Measurements from ENCODE around the gene CUBN.

The CUBN gene

GRCh38 chr10:16916496-16916895 is 213.1 kb downstream of the CUBN start:
- DNase-seq (ENCODE audit: low spot score), result no peak

GRCh38 chr10:16915300-16915699 is 214.3 kb downstream of the CUBN start:
- DNase-seq (ENCODE audit: low spot score), result no peak

- DNase-seq (ENCODE audit: low spot score), result no peak
Measured at GRCh38 chr10:16913266-16913665, 216.3 kb downstream of the CUBN start.

- no peak for DNase-seq (ENCODE audit: low spot score)
Measured at GRCh38 chr10:16910793-16911164, 218.8 kb downstream of the CUBN start.

GRCh38 chr10:16909961-16910792 is 219.4 kb downstream of the CUBN start:
- no peak for DNase-seq (ENCODE audit: low spot score)

- DNase-seq (ENCODE audit: low spot score), result no peak
Measured at GRCh38 chr10:16909271-16909767, 220.3 kb downstream of the CUBN start.

DNA sequence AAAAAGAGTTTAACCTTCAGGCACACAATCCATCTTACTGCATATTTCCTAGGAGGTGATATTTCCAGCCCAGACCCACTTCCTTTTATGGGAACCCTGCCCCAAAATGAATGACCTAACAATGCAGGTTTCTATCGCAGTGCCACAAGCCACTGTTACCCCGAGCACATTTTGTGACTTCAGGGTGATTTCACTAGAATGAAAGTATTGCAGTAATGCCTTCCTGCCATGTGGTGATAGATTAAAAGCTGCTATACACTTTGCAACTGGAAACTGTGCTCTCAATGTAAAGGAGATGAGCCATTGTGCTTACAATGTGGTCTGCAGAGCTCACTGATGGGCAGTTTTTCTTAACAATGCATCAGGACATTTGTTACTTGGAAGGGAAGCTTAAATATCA is 221.9 kb downstream of the CUBN start:
- no peak for DNase-seq (ENCODE audit: low spot score)

DNA sequence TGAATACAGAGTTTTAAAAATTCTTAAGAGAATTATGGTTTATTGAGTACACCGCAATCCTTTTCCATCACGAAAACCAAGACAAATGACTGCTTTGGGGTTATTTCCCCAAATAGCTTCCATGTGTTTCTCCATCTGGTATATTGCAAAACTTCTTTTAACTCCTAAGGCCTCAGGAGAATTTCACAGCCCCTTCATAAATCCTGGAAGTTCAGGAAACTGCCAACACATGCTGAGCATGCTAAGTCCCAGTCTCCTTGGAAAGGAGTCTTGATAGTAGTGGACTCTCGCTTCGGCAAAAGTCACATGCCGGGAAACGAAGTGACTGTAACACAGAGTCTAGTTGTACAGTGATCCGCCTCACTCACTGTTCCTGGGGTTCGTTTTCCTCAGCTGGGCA is 224.3 kb downstream of the CUBN start:
- no peak for DNase-seq (ENCODE audit: low spot score)

- no peak for DNase-seq (ENCODE audit: low spot score)
Measured at GRCh38 chr10:16904639-16905061, 225.0 kb downstream of the CUBN start.

DNA sequence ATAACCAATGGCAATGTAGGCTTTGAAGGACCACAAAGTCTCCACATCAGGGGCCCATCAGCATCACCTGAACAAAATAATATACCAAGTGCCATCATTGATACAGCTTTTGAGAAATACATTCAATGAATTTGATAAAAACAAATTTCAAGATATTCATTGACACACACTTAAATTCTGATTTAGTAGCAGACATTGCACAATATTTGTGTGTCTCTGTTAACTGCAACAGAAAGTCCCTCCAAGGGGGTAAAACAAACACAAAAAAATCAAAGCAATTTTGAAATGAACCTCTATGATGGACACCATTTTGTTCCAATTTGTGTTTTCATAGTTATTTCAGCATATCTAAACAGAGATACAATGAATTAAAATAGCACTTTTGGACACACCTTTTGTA is 225.6 kb downstream of the CUBN start:
- no peak for DNase-seq (ENCODE audit: low spot score)

- peak; percentile 52 for DNase-seq (ENCODE audit: low spot score)
Measured at GRCh38 chr10:16902606-16903005, 227.0 kb downstream of the CUBN start.

DNA sequence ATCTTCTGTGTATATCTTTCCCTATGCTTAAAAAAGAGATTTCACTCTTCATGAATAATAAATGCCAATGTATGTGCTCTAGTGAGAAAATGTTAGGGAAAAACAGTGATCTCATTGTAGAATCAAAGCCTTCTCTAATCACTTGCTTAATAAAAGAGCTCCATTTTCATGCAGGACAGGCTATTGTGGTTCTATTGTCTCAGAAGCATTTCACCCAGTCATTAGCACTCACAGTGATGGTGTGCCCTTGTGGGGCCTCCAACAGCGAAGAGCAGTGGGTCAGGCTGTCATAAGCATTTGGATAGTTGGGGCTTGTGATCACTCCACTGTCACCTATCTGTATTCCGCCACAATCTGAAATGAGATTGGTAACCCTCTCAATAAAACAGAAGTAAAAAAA is 228.5 kb downstream of the CUBN start:
- no peak for DNase-seq (ENCODE audit: low spot score)

DNA sequence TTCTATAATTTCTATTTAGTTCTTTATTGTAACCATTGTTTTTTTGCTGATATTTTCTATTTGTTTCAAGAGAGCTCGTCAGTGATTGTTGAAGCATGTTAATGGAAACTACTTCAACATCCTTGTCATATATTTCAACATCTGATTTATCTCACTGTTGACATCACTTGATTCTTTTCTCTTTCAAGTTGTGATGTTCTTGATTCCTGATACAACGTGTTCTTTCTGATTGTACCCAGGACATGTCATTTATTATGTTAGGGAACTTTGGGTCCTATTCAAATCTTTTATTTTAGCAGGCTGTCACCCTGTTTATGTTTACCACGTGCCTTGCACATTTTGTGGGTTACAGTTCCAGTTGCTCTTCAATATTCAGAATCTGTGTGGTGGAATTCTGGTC is 232.6 kb downstream of the CUBN start:
- no peak for DNase-seq (ENCODE audit: low spot score)

DNA sequence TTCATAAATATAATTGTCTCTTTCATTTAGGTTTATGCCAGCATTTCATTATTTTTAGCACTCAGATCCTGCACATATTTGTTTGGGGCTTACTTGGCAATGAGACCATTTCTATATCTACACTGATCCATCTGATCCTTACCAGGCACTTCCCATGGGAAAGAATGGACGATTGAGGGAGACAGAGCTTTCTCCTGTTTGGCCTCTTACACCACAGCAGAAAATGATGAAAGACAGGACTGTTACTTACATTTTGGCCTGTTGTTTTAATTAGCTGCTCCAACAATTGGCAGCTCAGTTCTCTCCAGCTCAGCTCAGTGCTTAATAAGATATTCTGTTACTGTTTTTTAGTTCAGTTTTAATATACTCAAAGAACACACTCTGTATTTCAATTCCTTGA is 234.8 kb downstream of the CUBN start:
- no peak for DNase-seq (ENCODE audit: low spot score)

DNA sequence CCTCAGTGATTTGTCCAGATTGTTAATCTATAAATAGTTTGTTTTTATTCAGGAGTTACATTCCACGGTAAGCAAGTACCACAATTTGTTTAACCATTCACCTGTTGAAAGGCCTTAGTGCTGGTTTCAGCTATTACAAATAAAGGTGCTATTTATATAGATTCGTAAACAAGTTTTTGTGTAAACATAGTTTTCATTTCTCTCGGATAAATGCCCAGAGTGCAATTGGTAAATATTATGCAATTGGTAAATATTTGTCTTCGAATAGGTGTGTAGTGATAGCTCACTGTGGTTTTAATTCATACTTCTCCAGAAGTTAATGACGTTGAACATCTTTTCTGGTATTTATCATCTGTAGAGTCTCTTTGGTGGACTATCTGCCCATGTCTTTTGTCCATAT is 235.9 kb downstream of the CUBN start:
- DNase-seq (ENCODE audit: low spot score), result no peak

DNA sequence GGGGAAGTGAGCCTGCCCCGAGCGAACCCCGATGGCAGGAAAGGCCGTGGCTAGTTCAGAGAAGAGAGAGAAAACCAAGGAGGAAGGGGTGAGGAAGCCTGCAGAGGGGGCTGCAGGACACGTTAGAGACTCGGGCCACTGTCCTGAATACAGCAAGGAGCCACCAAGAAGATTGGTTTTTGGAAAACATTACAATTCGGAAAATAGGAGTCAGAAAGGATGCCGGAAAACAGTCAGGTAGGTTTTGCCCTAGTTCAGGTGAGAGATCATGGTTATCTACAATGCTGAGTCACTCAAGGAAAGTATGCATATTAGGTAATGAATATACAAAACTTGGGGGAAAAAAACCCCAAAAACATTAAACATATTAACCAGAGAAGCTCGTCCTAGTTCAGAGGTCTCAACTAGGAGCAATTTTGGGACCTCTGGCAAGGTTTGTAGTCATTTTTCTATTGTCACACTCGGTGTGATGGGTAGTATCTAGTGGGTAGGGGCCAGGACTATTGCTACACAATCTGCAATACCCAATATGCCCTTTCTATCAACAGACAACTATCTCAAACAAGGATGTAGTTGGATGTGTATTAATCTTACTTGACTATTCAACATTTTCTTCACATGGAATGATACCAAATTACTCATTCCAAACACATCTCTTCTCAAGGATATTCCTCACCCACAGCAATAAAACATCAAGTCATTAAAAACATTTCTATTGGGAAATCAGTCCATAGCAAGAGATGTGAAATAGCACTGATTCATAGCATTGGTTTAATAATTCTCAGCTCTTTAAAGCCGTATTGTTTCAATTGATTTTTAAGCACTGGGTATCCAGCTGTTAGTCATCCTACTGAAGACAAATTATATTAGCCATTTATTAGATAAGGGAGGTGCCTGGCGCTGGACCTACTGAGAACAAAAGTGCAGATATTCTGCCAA is 238.0 kb downstream of the CUBN start:
- peak; percentile 53 for DNase-seq (ENCODE audit: low spot score)

DNA sequence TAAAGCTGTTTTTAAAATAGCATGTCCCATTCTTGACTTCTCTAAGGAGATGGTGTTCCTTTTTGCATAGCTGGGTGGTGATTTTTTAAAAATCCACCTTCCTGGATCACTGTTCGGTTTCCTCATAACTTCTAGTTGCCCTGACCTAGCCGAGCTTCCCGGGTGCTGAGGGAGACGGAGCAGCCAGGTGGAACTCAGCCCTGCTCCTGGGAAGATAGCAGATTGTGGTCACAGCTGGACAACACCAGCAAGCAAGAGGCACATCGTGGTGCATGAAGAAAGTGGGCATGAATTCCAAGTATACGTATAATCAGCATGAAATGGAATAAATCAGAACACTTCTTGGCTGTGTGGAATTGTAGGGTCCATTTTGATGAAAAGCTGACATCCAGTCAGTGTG is 238.9 kb downstream of the CUBN start:
- DNase-seq (ENCODE audit: low spot score), result no peak

GRCh38 chr10:16887565-16887964 is 242.0 kb downstream of the CUBN start:
- DNase-seq (ENCODE audit: low spot score), result no peak

GRCh38 chr10:16886031-16886430 is 243.6 kb downstream of the CUBN start:
- no peak for DNase-seq (ENCODE audit: low spot score)

DNA sequence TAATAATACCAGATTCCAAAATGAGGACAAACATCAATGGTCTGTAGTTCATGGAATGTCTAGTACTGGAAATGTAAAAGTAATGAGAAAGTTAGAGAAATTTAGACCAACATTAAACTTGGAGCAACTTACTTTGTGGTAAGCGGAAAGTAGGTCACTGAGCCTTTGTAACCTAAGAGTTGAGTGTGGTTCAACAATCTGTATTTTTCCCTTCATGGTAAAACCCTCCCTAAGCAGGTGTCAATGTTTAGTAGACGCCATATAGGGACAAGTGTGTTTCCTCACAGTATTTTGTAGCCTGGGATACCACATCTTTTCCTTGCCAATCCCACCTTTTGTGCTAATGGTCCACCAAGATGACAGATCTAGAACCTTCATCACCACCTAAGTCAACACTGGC is 245.1 kb downstream of the CUBN start:
- DNase-seq (ENCODE audit: low spot score), result no peak

- no peak for DNase-seq (ENCODE audit: low spot score)
Measured at GRCh38 chr10:16883084-16883483, 246.5 kb downstream of the CUBN start.

GRCh38 chr10:16870331-16870730 is 259.3 kb downstream of the CUBN start:
- no peak for DNase-seq (ENCODE audit: low spot score)

- no peak for DNase-seq (ENCODE audit: low spot score)
Measured at GRCh38 chr10:16867990-16868389, 261.6 kb downstream of the CUBN start.
